IMR-90 (cell line): Measurements from ENCODE around the gene RFX6.

ENCODE experiments used
- BHLHE40 ChIP-seq: fragments of 150-350 bp; IDR thresholded peaks from 2 replicates; pipeline ENCODE4 v1.6.1; 2016; ENCODE audit warnings: mild to moderate bottlenecking, low read depth, low read length
- CEBPB ChIP-seq: IDR thresholded peaks from 2 replicates; pipeline ENCODE4 v1.6.1; 2012; ENCODE audit warnings: low read depth, low read length, improper control_type of control experiment
- CHD1 ChIP-seq: IDR thresholded peaks from 2 replicates; pipeline ENCODE4 v1.6.1; 2012; ENCODE audit warnings: low read depth, low read length, improper control_type of control experiment
- CTCF ChIP-seq: conservative IDR thresholded peaks from 2 replicates; pipeline ENCODE4 v1.5.1; 2012; ENCODE audit warnings: mild to moderate bottlenecking, low read depth, low read length, improper control_type of control experiment
- ELK1 ChIP-seq: fragments of 150-350 bp; IDR thresholded peaks from 2 replicates; pipeline ENCODE4 v1.6.1; 2016; ENCODE audit warnings: low read depth, mild to moderate bottlenecking, low read length, moderate library complexity, borderline replicate concordance
- MAFK ChIP-seq: IDR thresholded peaks from 2 replicates; pipeline ENCODE4 v1.6.1; 2012; ENCODE audit warnings: low read depth, low read length, improper control_type of control experiment
- MAZ ChIP-seq: IDR thresholded peaks from 2 replicates; pipeline ENCODE4 v1.6.1; 2012; ENCODE audit warnings: low read depth, mild to moderate bottlenecking, low read length, improper control_type of control experiment, moderate library complexity, borderline replicate concordance
- MXI1 ChIP-seq: IDR thresholded peaks from 2 replicates; pipeline ENCODE4 v1.6.1; 2012; ENCODE audit warnings: low read depth, mild to moderate bottlenecking, low read length, moderate library complexity, borderline replicate concordance
- POLR2A ChIP-seq: IDR thresholded peaks from 2 replicates; pipeline ENCODE4 v1.6.1; 2012; ENCODE audit warnings: mild to moderate bottlenecking, low read depth, low read length
- RAD21 ChIP-seq: IDR thresholded peaks from 2 replicates; pipeline ENCODE4 v1.6.1; 2012; ENCODE audit warnings: low read length, improper control_type of control experiment
- RCOR1 ChIP-seq: IDR thresholded peaks from 2 replicates; pipeline ENCODE4 v1.6.1; 2012; ENCODE audit warnings: mild to moderate bottlenecking, low read length, improper control_type of control experiment; ENCODE audit not compliant: insufficient replicate concordance
- RFX5 ChIP-seq: IDR thresholded peaks from 2 replicates; pipeline ENCODE4 v1.8.0; 2012; ENCODE audit warnings: low read depth, mild to moderate bottlenecking, low read length, moderate library complexity
- SMC3 ChIP-seq: fragments of 150-350 bp; IDR thresholded peaks from 2 replicates; pipeline ENCODE4 v1.6.1; 2016; ENCODE audit warnings: low read depth, mild to moderate bottlenecking, antibody characterized with exemption, low read length, moderate library complexity
- USF2 ChIP-seq: fragments of 150-350 bp; IDR thresholded peaks from 2 replicates; pipeline ENCODE4 v1.6.1; 2017; ENCODE audit warnings: mild to moderate bottlenecking, antibody characterized with exemption, low read length, low read depth

- TF ChIP-seq CTCF: peak; percentile 66
- TF ChIP-seq RCOR1: no peak
- TF ChIP-seq MXI1: no peak
- no peak for TF ChIP-seq POLR2A
- peak; percentile 34; the same call in 1 of the 2 replicates for TF ChIP-seq SMC3
- TF ChIP-seq USF2: no peak
- TF ChIP-seq CHD1: no peak
- TF ChIP-seq ELK1: no peak
- no peak for TF ChIP-seq RFX5
- peak; percentile 40; the same call in 1 of the 2 replicates for TF ChIP-seq RAD21
- TF ChIP-seq MAFK: no peak
- no peak for TF ChIP-seq MAZ
- TF ChIP-seq CEBPB: peak; percentile 64
- TF ChIP-seq BHLHE40: no peak
Measured at GRCh38 chr6:116969211-116969863, 92.3 kb downstream of the RFX6 start.
